Stimulated activated CD8-positive, alpha-beta memory T cell treated with anti-CD3 and anti-CD28 coated beads, Interleukin-12 subunit alpha, Interleukin-12 subunit beta, amount 100 ng/mL, for 1 hour (primary cell): Measurements from ENCODE around the gene FLNC.

ENCODE experiments used
- DNase-seq: peaks from one replicate; pipeline ENCODE4 v3.0.0-alpha.2; 2020; ENCODE audit warnings: low read depth

The FLNC gene

GRCh38 chr7:128894101-128894440 lies 63.9 kb downstream of the FLNC start:
- DNase-seq: no peak

- no peak for DNase-seq
Measured at GRCh38 chr7:128895320-128895719, 65.1 kb downstream of the FLNC start.

GRCh38 chr7:128899392-128899791 lies 69.2 kb downstream of the FLNC start:
- no peak for DNase-seq

GRCh38 chr7:128900237-128900636 lies 70.0 kb downstream of the FLNC start:
- no peak for DNase-seq

- no peak for DNase-seq
Measured at GRCh38 chr7:128902761-128903585, 72.8 kb downstream of the FLNC start.

GRCh38 chr7:128903621-128904361 lies 73.6 kb downstream of the FLNC start:
- DNase-seq: no peak

- no peak for DNase-seq
Measured at GRCh38 chr7:128904381-128905197, 74.4 kb downstream of the FLNC start.

GRCh38 chr7:128906001-128906765 lies 76.0 kb downstream of the FLNC start:
- DNase-seq: no peak

- DNase-seq: no peak
Measured at GRCh38 chr7:128906766-128907559, 76.8 kb downstream of the FLNC start.
